ENCODE results near the gene CD300LF. TPM values are rescaled to one million over a fixed set of nuclear protein-coding genes. Genes with fewer than 3 reads are reported as not detected.

CD300LF gene
- total and polyA plus RNA-seq, 4 donors = 0.13 to 1.9 (median 1.0) TPM

GRCh38 chr17:74738051-74738996 is 25.6 kb upstream of the CD300LF start:
- no peaks in the 10 kb centered on the region for H3K36me3 ChIP-seq (ENCODE audit: control insufficient read depth in 4 of 4, insufficient read depth in 3 of 4, low read depth in 1 of 4, low read length in 3 of 4)
- no peaks in the 10 kb centered on the region for H3K9me3 ChIP-seq (ENCODE audit: control insufficient read depth in 4 of 4, low read length in 3 of 4)
- DNase-seq (ENCODE audit: low spot score) = no peak
- peak overlapping the region in 2 of 3 donors; percentile 65 for H3K4me3 ChIP-seq (ENCODE audit: low read depth in 1 of 3, low read length in 3 of 3)
- H3K27me3 ChIP-seq (ENCODE audit: control insufficient read depth in 4 of 4, insufficient read depth in 4 of 4, low read length in 3 of 4) = no peaks in the 10 kb centered on the region
- TF ChIP-seq YY1 (IDR thresholded peaks at IDR 0.05) (no peak), HNF4G (IDR thresholded peaks at IDR 0.05) (no peak), RAD21 (IDR thresholded peaks at IDR 0.05) (no peak), JUND (IDR thresholded peaks at IDR 0.05) (no peak), HNF4A (conservative IDR thresholded peaks at IDR 0.05) (no peak), FOXA2 (IDR thresholded peaks at IDR 0.05) (no peak)
- TF ChIP-seq, protein P1, sequence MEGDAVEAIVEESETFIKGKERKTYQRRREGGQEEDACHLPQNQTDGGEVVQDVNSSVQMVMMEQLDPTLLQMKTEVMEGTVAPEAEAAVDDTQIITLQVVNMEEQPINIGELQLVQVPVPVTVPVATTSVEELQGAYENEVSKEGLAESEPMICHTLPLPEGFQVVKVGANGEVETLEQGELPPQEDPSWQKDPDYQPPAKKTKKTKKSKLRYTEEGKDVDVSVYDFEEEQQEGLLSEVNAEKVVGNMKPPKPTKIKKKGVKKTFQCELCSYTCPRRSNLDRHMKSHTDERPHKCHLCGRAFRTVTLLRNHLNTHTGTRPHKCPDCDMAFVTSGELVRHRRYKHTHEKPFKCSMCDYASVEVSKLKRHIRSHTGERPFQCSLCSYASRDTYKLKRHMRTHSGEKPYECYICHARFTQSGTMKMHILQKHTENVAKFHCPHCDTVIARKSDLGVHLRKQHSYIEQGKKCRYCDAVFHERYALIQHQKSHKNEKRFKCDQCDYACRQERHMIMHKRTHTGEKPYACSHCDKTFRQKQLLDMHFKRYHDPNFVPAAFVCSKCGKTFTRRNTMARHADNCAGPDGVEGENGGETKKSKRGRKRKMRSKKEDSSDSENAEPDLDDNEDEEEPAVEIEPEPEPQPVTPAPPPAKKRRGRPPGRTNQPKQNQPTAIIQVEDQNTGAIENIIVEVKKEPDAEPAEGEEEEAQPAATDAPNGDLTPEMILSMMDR (IDR thresholded peaks at IDR 0.05; ENCODE audit: low read depth, low read length, missing input control) = no peak
- TF ChIP-seq, protein P2, sequence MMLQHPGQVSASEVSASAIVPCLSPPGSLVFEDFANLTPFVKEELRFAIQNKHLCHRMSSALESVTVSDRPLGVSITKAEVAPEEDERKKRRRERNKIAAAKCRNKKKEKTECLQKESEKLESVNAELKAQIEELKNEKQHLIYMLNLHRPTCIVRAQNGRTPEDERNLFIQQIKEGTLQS (IDR thresholded peaks at IDR 0.05) = no peak
- TF ChIP-seq, protein P3, sequence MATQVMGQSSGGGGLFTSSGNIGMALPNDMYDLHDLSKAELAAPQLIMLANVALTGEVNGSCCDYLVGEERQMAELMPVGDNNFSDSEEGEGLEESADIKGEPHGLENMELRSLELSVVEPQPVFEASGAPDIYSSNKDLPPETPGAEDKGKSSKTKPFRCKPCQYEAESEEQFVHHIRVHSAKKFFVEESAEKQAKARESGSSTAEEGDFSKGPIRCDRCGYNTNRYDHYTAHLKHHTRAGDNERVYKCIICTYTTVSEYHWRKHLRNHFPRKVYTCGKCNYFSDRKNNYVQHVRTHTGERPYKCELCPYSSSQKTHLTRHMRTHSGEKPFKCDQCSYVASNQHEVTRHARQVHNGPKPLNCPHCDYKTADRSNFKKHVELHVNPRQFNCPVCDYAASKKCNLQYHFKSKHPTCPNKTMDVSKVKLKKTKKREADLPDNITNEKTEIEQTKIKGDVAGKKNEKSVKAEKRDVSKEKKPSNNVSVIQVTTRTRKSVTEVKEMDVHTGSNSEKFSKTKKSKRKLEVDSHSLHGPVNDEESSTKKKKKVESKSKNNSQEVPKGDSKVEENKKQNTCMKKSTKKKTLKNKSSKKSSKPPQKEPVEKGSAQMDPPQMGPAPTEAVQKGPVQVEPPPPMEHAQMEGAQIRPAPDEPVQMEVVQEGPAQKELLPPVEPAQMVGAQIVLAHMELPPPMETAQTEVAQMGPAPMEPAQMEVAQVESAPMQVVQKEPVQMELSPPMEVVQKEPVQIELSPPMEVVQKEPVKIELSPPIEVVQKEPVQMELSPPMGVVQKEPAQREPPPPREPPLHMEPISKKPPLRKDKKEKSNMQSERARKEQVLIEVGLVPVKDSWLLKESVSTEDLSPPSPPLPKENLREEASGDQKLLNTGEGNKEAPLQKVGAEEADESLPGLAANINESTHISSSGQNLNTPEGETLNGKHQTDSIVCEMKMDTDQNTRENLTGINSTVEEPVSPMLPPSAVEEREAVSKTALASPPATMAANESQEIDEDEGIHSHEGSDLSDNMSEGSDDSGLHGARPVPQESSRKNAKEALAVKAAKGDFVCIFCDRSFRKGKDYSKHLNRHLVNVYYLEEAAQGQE (IDR thresholded peaks at IDR 0.05) = no peak
- H3K27ac ChIP-seq (ENCODE audit: low read depth in 1 of 2, low read length in 2 of 2) = no peak overlapping the region
- H3K9ac ChIP-seq (ENCODE audit: low read depth in 1 of 2, low read length in 2 of 2) = peak overlapping the region in 1 of 2 donors; percentile 8
- H3K4me1 ChIP-seq (ENCODE audit: control insufficient read depth in 4 of 4, insufficient read depth in 4 of 4, low read length in 3 of 4) = peaks cover 11 to 36% (median 23%) of the 10 kb centered on the region in 4 donors
- WGBS = 43% methylated on average over 16 of the region's 16 CpGs

DNA sequence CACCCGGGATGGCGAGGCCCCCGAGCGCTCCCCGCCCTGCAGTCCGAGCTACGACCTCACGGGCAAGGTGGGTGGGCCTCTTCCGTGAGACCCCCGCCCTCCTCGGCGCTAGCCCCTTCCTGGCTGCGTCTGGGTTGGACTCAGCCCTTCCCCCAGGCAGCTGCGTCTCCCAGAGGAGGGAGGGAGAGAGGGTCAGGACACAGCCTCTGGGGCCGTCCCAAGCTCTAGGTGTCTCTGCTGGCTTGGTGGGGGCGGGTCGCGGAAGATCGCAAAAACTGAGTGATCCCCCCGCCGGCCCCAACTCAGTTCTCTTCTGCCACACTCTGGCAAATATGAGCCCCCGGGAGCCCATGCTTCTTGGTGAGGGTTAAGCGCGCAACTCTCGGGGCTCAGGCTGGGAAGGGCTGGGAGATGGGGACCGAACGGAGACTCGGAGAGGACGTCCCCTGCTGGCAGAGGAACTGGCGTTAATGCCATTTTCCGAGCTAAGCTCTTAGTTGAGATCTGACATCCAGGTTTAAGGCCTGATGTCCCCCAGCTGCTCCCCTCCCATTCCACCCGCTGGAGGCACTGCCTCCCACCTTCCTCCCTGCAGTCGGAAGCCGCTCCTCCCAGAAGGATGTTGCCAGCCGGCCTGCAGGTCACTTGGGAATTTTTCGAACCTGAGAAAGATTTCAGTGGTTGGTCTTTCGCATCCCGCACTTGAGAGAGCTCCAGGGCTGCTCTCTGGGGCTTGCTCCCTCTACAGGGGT is 24.8 kb upstream of the CD300LF start:
- WGBS = 3% methylated on average over 38 of the region's 38 CpGs
- H3K27me3 ChIP-seq (ENCODE audit: control insufficient read depth in 4 of 4, insufficient read depth in 4 of 4, low read length in 3 of 4) = no peaks in the 10 kb centered on the region
- TF ChIP-seq, protein P1 (IDR thresholded peaks at IDR 0.05; ENCODE audit: low read depth, low read length, missing input control) = peak; percentile 36
- TF ChIP-seq, protein P3 (IDR thresholded peaks at IDR 0.05) = no peak
- TF ChIP-seq RAD21 (IDR thresholded peaks at IDR 0.05) = peak; percentile 54 to 56
- H3K4me1 ChIP-seq (ENCODE audit: control insufficient read depth in 4 of 4, insufficient read depth in 4 of 4, low read length in 3 of 4) = peaks cover 11 to 36% (median 23%) of the 10 kb centered on the region in 4 donors
- DNase-seq (ENCODE audit: low spot score) = no peak
- H3K27ac ChIP-seq (ENCODE audit: low read depth in 1 of 2, low read length in 2 of 2) = peak overlapping the region; percentile 84 to 88
- no peaks in the 10 kb centered on the region for H3K36me3 ChIP-seq (ENCODE audit: control insufficient read depth in 4 of 4, insufficient read depth in 3 of 4, low read depth in 1 of 4, low read length in 3 of 4)
- no peaks in the 10 kb centered on the region for H3K9me3 ChIP-seq (ENCODE audit: control insufficient read depth in 4 of 4, low read length in 3 of 4)
- peak overlapping the region; percentile 8 to 46 for H3K9ac ChIP-seq (ENCODE audit: low read depth in 1 of 2, low read length in 2 of 2)
- H3K4me3 ChIP-seq (ENCODE audit: low read depth in 1 of 3, low read length in 3 of 3) = peak overlapping the region; percentile 54 to 65 (median 65)

All from liver (tissue), 9 donors.